ENCODE data around the gene PRKAG2.
"Not testable (repeated sequence)": the region's sequence is repeated elsewhere in the genome, so short reads cannot be mapped to it uniquely, and the experiment has no call there.

The PRKAG2 gene

GRCh38 chr7:151832138-151832537 lies 44.8 kb downstream of the PRKAG2 start:
- no peak for DNase-seq

GRCh38 chr7:151831606-151832005 lies 45.3 kb downstream of the PRKAG2 start:
- DNase-seq: no peak

- DNase-seq: no peak
Observed at GRCh38 chr7:151830121-151830830, 46.6 kb downstream of the PRKAG2 start.

- DNase-seq: no peak
Observed at GRCh38 chr7:151829707-151830106, 47.2 kb downstream of the PRKAG2 start.

GRCh38 chr7:151827620-151828019 lies 49.3 kb downstream of the PRKAG2 start:
- no peak for DNase-seq

GRCh38 chr7:151826316-151826715 lies 50.6 kb downstream of the PRKAG2 start:
- not testable (repeated sequence) for DNase-seq

GRCh38 chr7:151825721-151826120 lies 51.2 kb downstream of the PRKAG2 start:
- DNase-seq: no peak

GRCh38 chr7:151824373-151824933 lies 52.5 kb downstream of the PRKAG2 start:
- no peak for DNase-seq

- DNase-seq: no peak
Observed at GRCh38 chr7:151823566-151824372, 53.1 kb downstream of the PRKAG2 start.

- no peak for DNase-seq
Observed at GRCh38 chr7:151822541-151823181, 54.3 kb downstream of the PRKAG2 start.

GRCh38 chr7:151821806-151822540 lies 54.9 kb downstream of the PRKAG2 start:
- no peak for DNase-seq

GRCh38 chr7:151821226-151821625 lies 55.7 kb downstream of the PRKAG2 start:
- no peak for DNase-seq

- no peak for DNase-seq
Observed at GRCh38 chr7:151820491-151821105, 56.3 kb downstream of the PRKAG2 start.

- DNase-seq: no peak
Observed at GRCh38 chr7:151819866-151820265, 57.0 kb downstream of the PRKAG2 start.

GRCh38 chr7:151818674-151819519 lies 58.0 kb downstream of the PRKAG2 start:
- no peak for DNase-seq

GRCh38 chr7:151817981-151818673 lies 58.8 kb downstream of the PRKAG2 start:
- no peak for DNase-seq

GRCh38 chr7:151817315-151817690 lies 59.6 kb downstream of the PRKAG2 start:
- no peak for DNase-seq

GRCh38 chr7:151816562-151817314 lies 60.2 kb downstream of the PRKAG2 start:
- DNase-seq: no peak

- DNase-seq: no peak
Observed at GRCh38 chr7:151815419-151815818, 61.5 kb downstream of the PRKAG2 start.
